Rectal smooth muscle tissue (tissue), 1 donor: Measurements from ENCODE around the gene TSPAN4.
A peak's percentile ranks its signal among the peaks of the same experiment; 100 is the strongest.

Source experiments
- H3K27ac ChIP-seq: one replicate; pipeline ENCODE4 v1.7.0; 2013; ENCODE audit warnings: low read depth, low read length, inconsistent platforms
- H3K27me3 ChIP-seq: one replicate; pipeline ENCODE4 v1.7.0; 2013; ENCODE audit warnings: low read length; ENCODE audit not compliant: control insufficient read depth, insufficient read depth
- H3K36me3 ChIP-seq: one replicate; pipeline ENCODE4 v1.7.0; 2013; ENCODE audit warnings: low read length; ENCODE audit not compliant: control insufficient read depth, insufficient read depth
- H3K4me1 ChIP-seq: one replicate; pipeline ENCODE4 v1.7.0; 2013; ENCODE audit warnings: low read length; ENCODE audit not compliant: control insufficient read depth, insufficient read depth
- H3K4me3 ChIP-seq: one replicate; pipeline ENCODE4 v1.7.0; 2013; ENCODE audit warnings: low read length
- H3K9ac ChIP-seq: one replicate; pipeline ENCODE4 v1.7.0; 2013; ENCODE audit warnings: low read length

TSPAN4 gene

GRCh38 chr11:800473-800872 is 42.2 kb upstream of the TSPAN4 start:
- H3K36me3 ChIP-seq, result peaks cover 3% of the 10 kb centered on the region
- no peak overlapping the region for H3K4me3 ChIP-seq
- no peak overlapping the region for H3K27ac ChIP-seq
- H3K4me1 ChIP-seq, result peaks cover 17% of the 10 kb centered on the region
- H3K9ac ChIP-seq, result no peak overlapping the region
- no peaks in the 10 kb centered on the region for H3K27me3 ChIP-seq

GRCh38 chr11:801097-801780 is 41.4 kb upstream of the TSPAN4 start:
- Histone ChIP-seq H3K4me3 (no peak overlapping the region), H3K27me3 (no peaks in the 10 kb centered on the region), H3K36me3 (peaks cover 3% of the 10 kb centered on the region), H3K27ac (no peak overlapping the region), H3K9ac (no peak overlapping the region), H3K4me1 (peaks cover 18% of the 10 kb centered on the region)

- no peak overlapping the region for H3K4me3 ChIP-seq
- no peak overlapping the region for H3K27ac ChIP-seq
- no peak overlapping the region for H3K9ac ChIP-seq
- H3K36me3 ChIP-seq, result peaks cover 3% of the 10 kb centered on the region
- peaks cover 11% of the 10 kb centered on the region for H3K4me1 ChIP-seq
- no peaks in the 10 kb centered on the region for H3K27me3 ChIP-seq
These were observed 40.5 kb upstream of the TSPAN4 start for GRCh38 chr11:802018-802617.

GRCh38 chr11:802693-803466 is 39.8 kb upstream of the TSPAN4 start:
- Histone ChIP-seq H3K9ac (no peak overlapping the region), H3K27me3 (no peaks in the 10 kb centered on the region), H3K36me3 (peaks cover 3% of the 10 kb centered on the region), H3K4me3 (no peak overlapping the region), H3K27ac (no peak overlapping the region), H3K4me1 (peaks cover 11% of the 10 kb centered on the region)

GRCh38 chr11:803467-803742 is 39.2 kb upstream of the TSPAN4 start:
- Histone ChIP-seq H3K9ac (no peak overlapping the region), H3K4me1 (peaks cover 11% of the 10 kb centered on the region), H3K27ac (no peak overlapping the region), H3K27me3 (no peaks in the 10 kb centered on the region), H3K36me3 (peaks cover 3% of the 10 kb centered on the region), H3K4me3 (no peak overlapping the region)

- Histone ChIP-seq H3K27me3 (no peaks in the 10 kb centered on the region), H3K9ac (no peak overlapping the region), H3K36me3 (peaks cover 3% of the 10 kb centered on the region), H3K4me3 (peak overlapping the region; percentile 61), H3K4me1 (peaks cover 11% of the 10 kb centered on the region), H3K27ac (no peak overlapping the region)
These were observed 38.7 kb upstream of the TSPAN4 start for GRCh38 chr11:803770-804598.

- no peaks in the 10 kb centered on the region for H3K27me3 ChIP-seq
- H3K9ac ChIP-seq, result no peak overlapping the region
- peak overlapping the region; percentile 61 for H3K4me3 ChIP-seq
- H3K4me1 ChIP-seq, result peaks cover 11% of the 10 kb centered on the region
- H3K36me3 ChIP-seq, result no peaks in the 10 kb centered on the region
- peak overlapping the region; percentile 87 for H3K27ac ChIP-seq
These were observed 38.1 kb upstream of the TSPAN4 start for GRCh38 chr11:804599-804964.

- H3K4me1 ChIP-seq, result peaks cover 21% of the 10 kb centered on the region
- H3K27me3 ChIP-seq, result no peaks in the 10 kb centered on the region
These were observed 34.0 kb upstream of the TSPAN4 start for GRCh38 chr11:808427-809286.

GRCh38 chr11:809287-810039 is 33.2 kb upstream of the TSPAN4 start, which contains the start of gene RPLP2:
Gene RPLP2, plus strand, starts transcription at chr11:809967. Its CDS starts 268 bp downstream, at chr11:810235.
- H3K27me3 ChIP-seq, result no peaks in the 10 kb centered on the region
- peak within 1 kb of the TSS; percentile 89 for H3K4me3 ChIP-seq
- H3K36me3 ChIP-seq, result peaks cover 23% of the 10 kb centered on the region
- peak within 1 kb of the TSS; percentile 93 for H3K9ac ChIP-seq
- peak within 1 kb of the TSS; percentile 100 for H3K27ac ChIP-seq
- H3K4me1 ChIP-seq, result peaks cover 16% of the 10 kb centered on the region

More at GRCh38 chr11:808427-809286, 34.0 kb upstream of the TSPAN4 start:
- H3K27ac ChIP-seq, result peak overlapping the region; percentile 100
- H3K4me3 ChIP-seq, result peak overlapping the region; percentile 89
- H3K9ac ChIP-seq, result peak overlapping the region; percentile 93
- H3K36me3 ChIP-seq, result peaks cover 22% of the 10 kb centered on the region

- peaks cover 23% of the 10 kb centered on the region for H3K36me3 ChIP-seq
- H3K4me1 ChIP-seq, result peaks cover 13% of the 10 kb centered on the region
- peak overlapping the region; percentile 89 for H3K4me3 ChIP-seq
- no peaks in the 10 kb centered on the region for H3K27me3 ChIP-seq
- peak overlapping the region; percentile 100 for H3K27ac ChIP-seq
- peak overlapping the region; percentile 93 for H3K9ac ChIP-seq
These were observed 32.5 kb upstream of the TSPAN4 start for GRCh38 chr11:810040-810567.
